ENCODE results near the gene GSTT2. TPM values are rescaled to one million over a fixed set of nuclear protein-coding genes. Genes with fewer than 3 reads are reported as not detected.

GSTT2 gene
- total and polyA plus RNA-seq, 2 donors (not counting 3 experiments of a cell fraction or from before 2014, with no cell fraction given): 3.0 TPM; not detected in 1

GRCh38 chr22:24003887-24004286 is 24.0 kb downstream of the GSTT2 start:
- Histone ChIP-seq H2AFZ (ENCODE audit: low read depth, low read length) (no peak overlapping the region), H3K27me3 (ENCODE audit: control insufficient read depth in 2 of 2, insufficient read depth in 2 of 2, low read length in 2 of 2) (no peaks in the 10 kb centered on the region), H3K36me3 (ENCODE audit: control insufficient read depth in 2 of 2, extremely low read depth in 1 of 2, insufficient read depth in 2 of 2, low read length in 2 of 2) (no peaks in the 10 kb centered on the region), H3K9me1 (replicated peaks; ENCODE audit: control insufficient read depth, extremely low read depth, insufficient read depth, low read length) (no peaks in the 10 kb centered on the region), H3K9ac (replicated peaks; ENCODE audit: extremely low read depth, insufficient read depth, low read length) (no peak overlapping the region), H4K20me1 (replicated peaks; ENCODE audit: control insufficient read depth, extremely low read depth, insufficient read depth, low read length) (no peaks in the 10 kb centered on the region), H3K9me3 (replicated peaks; ENCODE audit: control insufficient read depth, insufficient read depth, low read length) (no peaks in the 10 kb centered on the region), H3K27ac (ENCODE audit: insufficient read depth, low read depth, low read length) (no peak overlapping the region), H3K4me1 (ENCODE audit: control insufficient read depth, extremely low read depth, insufficient read depth, low read length) (no peaks in the 10 kb centered on the region), H3K79me2 (ENCODE audit: control insufficient read depth, insufficient read depth, low read length) (no peaks in the 10 kb centered on the region), H3K4me2 (ENCODE audit: insufficient read depth, low read length) (no peak overlapping the region), H3K4me3 (replicated peaks in 1 of 3; ENCODE audit: insufficient read depth in 1 of 3, low read depth in 1 of 3, low read length in 3 of 3) (no peak overlapping the region)
- CTCF ChIA-PET: interaction anchor here (1.0 to 1.3 kb wide), 2 partner anchors 143 to 171 kb away, joined by 3 to 4 read pairs; no protein-coding TSS in a partner anchor
- FAIRE-seq (no peak), DNase-seq (ENCODE audit: low read depth, low spot score) (no peak)
- POLR2A ChIA-PET: no interaction called here
- TF ChIP-seq GATA2 (IDR thresholded peaks at IDR 0.05; ENCODE audit: insufficient read depth, insufficient read length, low read depth, low read length): no peak
- no peak for TF ChIP-seq JUN (IDR thresholded peaks at IDR 0.05; ENCODE audit: borderline replicate concordance, insufficient read depth, insufficient read length, low read depth)
- no peak for TF ChIP-seq CTCF (IDR thresholded peaks at IDR 0.05; ENCODE audit: extremely low read depth in 1 of 2, insufficient read depth in 1 of 2, low read depth in 1 of 2, low read length in 2 of 2)
- TF ChIP-seq MYC (IDR thresholded peaks at IDR 0.05; ENCODE audit: low read depth, low read length): no peak
- TF ChIP-seq POLR2A (IDR thresholded peaks at IDR 0.05; ENCODE audit: low read depth, low read length): no peak
- TF ChIP-seq EZH2 (IDR thresholded peaks at IDR 0.05; ENCODE audit: borderline replicate concordance, low read depth, low read length, severe bottlenecking): no peak
- TF ChIP-seq MAX (IDR thresholded peaks at IDR 0.05; ENCODE audit: insufficient read depth, insufficient read length): no peak
- no peak for TF ChIP-seq POLR2AphosphoS5 (IDR thresholded peaks at IDR 0.05; ENCODE audit: insufficient read depth, low read depth, low read length)
- TF ChIP-seq FOS (IDR thresholded peaks at IDR 0.05; ENCODE audit: borderline replicate concordance, insufficient read depth, low read length): no peak
- no TSS peak for BruUV-seq (replicated peaks)
- dilution Hi-C loops (cut with MboI; ENCODE audit: extremely low pct_ligation_motif_present, low sequenced_read_pairs) (no loop called here), intact Hi-C loops (cut with micrococcal nuclease) (no loop called here)

Measured in endothelial cell of umbilical vein (primary cell).